Liver (tissue), 9 donors: ENCODE data around the gene SLC25A29. TPM values are rescaled to one million over a fixed set of nuclear protein-coding genes. Genes with fewer than 3 reads are reported as not detected.

Experiments used
- DNase-seq: peaks from one replicate; pipeline ENCODE4 v3.0.0-alpha.2; 2017; ENCODE audit warnings: low spot score
- H3K27ac ChIP-seq, 2 donors: one replicate each; pipeline ENCODE4 v1.7.0; 2013; ENCODE audit warnings: inconsistent platforms in 2 of 2, low read length in 2 of 2, control low read depth in 1 of 2, low read depth in 1 of 2, mild to moderate bottlenecking in 1 of 2
- H3K27me3 ChIP-seq, 4 donors: one replicate each; pipeline versions ENCODE4 v1.6.1 to v1.7.0; 2013; ENCODE audit warnings: low read length in 3 of 4, inconsistent platforms in 1 of 4, mild to moderate bottlenecking in 1 of 4, moderate library complexity in 1 of 4; ENCODE audit not compliant: control insufficient read depth in 4 of 4, insufficient read depth in 4 of 4
- H3K36me3 ChIP-seq, 4 donors: one replicate each; pipeline versions ENCODE4 v1.6.1 to v1.7.0; 2013; ENCODE audit warnings: low read length in 3 of 4, mild to moderate bottlenecking in 3 of 4, low read depth in 1 of 4, moderate library complexity in 1 of 4; ENCODE audit not compliant: control insufficient read depth in 4 of 4, insufficient read depth in 3 of 4
- H3K4me1 ChIP-seq, 4 donors: one replicate each; pipeline versions ENCODE4 v1.6.1 to v1.7.0; 2013; ENCODE audit warnings: low read length in 3 of 4, mild to moderate bottlenecking in 3 of 4, moderate library complexity in 1 of 4; ENCODE audit not compliant: control insufficient read depth in 4 of 4, insufficient read depth in 4 of 4
- H3K4me3 ChIP-seq, 3 donors: one replicate each; pipeline versions ENCODE4 v1.6.1 to v1.7.0; 2013; ENCODE audit warnings: low read length in 3 of 3, control low read depth in 1 of 3, low read depth in 1 of 3, mild to moderate bottlenecking in 1 of 3
- H3K9ac ChIP-seq, 2 donors: one replicate each; pipeline ENCODE4 v1.7.0; 2013; ENCODE audit warnings: low read length in 2 of 2, mild to moderate bottlenecking in 2 of 2, moderate library complexity in 2 of 2, control low read depth in 1 of 2, low read depth in 1 of 2
- H3K9me3 ChIP-seq, 4 donors: one replicate each; pipeline versions ENCODE4 v1.6.1 to v1.7.0; 2013; ENCODE audit warnings: low read length in 3 of 4; ENCODE audit not compliant: control insufficient read depth in 4 of 4
- CTCF ChIP-seq: fragments of 150-350 bp; IDR thresholded peaks from 2 replicates; pipeline ENCODE4 v1.5.1; 2017; ENCODE audit warnings: improper control_type of control experiment, low read depth, low read length; ENCODE audit not compliant: missing input control
- EGR1 ChIP-seq, 2 donors: IDR thresholded peaks; 2 replicates each; pipeline ENCODE4 v1.6.1; 2016 to 2018; ENCODE audit warnings: antibody characterized with exemption in 2 of 2, low read depth in 2 of 2
- FOXA1 ChIP-seq: IDR thresholded peaks from 2 replicates; pipeline ENCODE4 v1.6.1; 2016; ENCODE audit warnings: antibody characterized with exemption
- FOXA2 ChIP-seq: IDR thresholded peaks from 2 replicates; pipeline ENCODE4 v1.6.1; 2016; ENCODE audit warnings: antibody characterized with exemption
- GABPA ChIP-seq, 2 donors: IDR thresholded peaks in 1 of 2; conservative IDR thresholded peaks in 1 of 2; 2 replicates each; pipeline ENCODE4 v1.6.1; 2016; ENCODE audit warnings: antibody characterized with exemption in 2 of 2, mild to moderate bottlenecking in 1 of 2, moderate library complexity in 1 of 2
- HNF4A ChIP-seq, 2 donors: conservative IDR thresholded peaks; 2 replicates each; pipeline ENCODE4 v1.6.1; 2016; ENCODE audit warnings: antibody characterized with exemption in 2 of 2, mild to moderate bottlenecking in 2 of 2
- HNF4G ChIP-seq: IDR thresholded peaks from 2 replicates; pipeline ENCODE4 v1.6.1; 2016; ENCODE audit warnings: antibody characterized with exemption
- JUND ChIP-seq, 2 donors: IDR thresholded peaks; 2 replicates each; pipeline ENCODE4 v1.6.1; 2016; ENCODE audit warnings: antibody characterized with exemption in 2 of 2
- RAD21 ChIP-seq, 2 donors: IDR thresholded peaks; 2 replicates each; pipeline ENCODE4 v1.6.1; 2016; ENCODE audit warnings: antibody characterized with exemption in 2 of 2, mild to moderate bottlenecking in 2 of 2
- REST ChIP-seq: IDR thresholded peaks from 2 replicates; pipeline ENCODE4 v1.6.1; 2016; ENCODE audit warnings: antibody characterized with exemption, mild to moderate bottlenecking
- RXRA ChIP-seq, 2 donors: IDR thresholded peaks; 2 replicates each; pipeline ENCODE4 v1.6.1; 2017 to 2018; ENCODE audit warnings: antibody characterized with exemption in 2 of 2, mild to moderate bottlenecking in 1 of 2
- WGBS: extraction: QIAGEN DNeasy Blood & Tissue Kit; methylation state at CpG from one replicate; pipeline ENCODE4 v1.1.7; 2013; 5-methylcytosine and 5-hydroxymethylcytosine counted together
- polyA plus RNA-seq, 2 donors: library from polyadenylated mRNA; stranded (reverse) in 1 of 2; unstranded in 1 of 2; fragments of 200-250 nt in 1 of 2; fragments of >200 nt in 1 of 2; fragmentation: Nextera tagmentation in 1 of 2; extraction: Ambion mirVana in 1 of 2; gene quantifications; one replicate each; pipeline versions ENCODE4 v1.2.1 to v1.2.3, GENCODE V29; 2013 to 2015
- total RNA-seq, 2 donors: library from RNA; depleted of rRNA; stranded (reverse); fragments of >200 nt; gene quantifications; one replicate each; pipeline ENCODE4 v1.2.3, GENCODE V29; 2014
- donor health status: healthy.
- donor health status: healthy.
- donor health status: healthy.
- donor health status: healthy.
- donor health status: healthy.

The SLC25A29 gene
- total and polyA plus RNA-seq, 4 donors = 2.4 to 13.9 (median 8.9) TPM

- WGBS = 84% methylated on average over 12 of the region's 12 CpGs
- no peaks in the 10 kb centered on the region for H3K36me3 ChIP-seq
- H3K9ac ChIP-seq = no peak overlapping the region
- no peak for DNase-seq
- peak; percentile 53 to 65 for TF ChIP-seq RXRA (IDR thresholded peaks at IDR 0.05)
- peak; percentile 36 to 37 for TF ChIP-seq HNF4A (conservative IDR thresholded peaks at IDR 0.05)
- TF ChIP-seq FOXA1 = no peak
- TF ChIP-seq EGR1 (IDR thresholded peaks at IDR 0.05; ENCODE audit: low read depth in 2 of 2) = no peak
- TF ChIP-seq REST = no peak
- TF ChIP-seq FOXA2 = no peak
- H3K4me3 ChIP-seq = no peak overlapping the region
- H3K9me3 ChIP-seq = no peaks in the 10 kb centered on the region
- peaks cover 21 to 31% (median 27%) of the 10 kb centered on the region in 4 donors for H3K4me1 ChIP-seq
- H3K27me3 ChIP-seq = no peaks in the 10 kb centered on the region
- H3K27ac ChIP-seq = no peak overlapping the region
These were observed 14.1 kb upstream of the SLC25A29 start for GRCh38 chr14:100320157-100320856.

- peaks cover 21 to 31% (median 27%) of the 10 kb centered on the region in 4 donors for H3K4me1 ChIP-seq
- WGBS = 54% methylated on average over 40 of the region's 40 CpGs
- no peaks in the 10 kb centered on the region for H3K36me3 ChIP-seq
- H3K9ac ChIP-seq = no peak overlapping the region
- H3K9me3 ChIP-seq = no peaks in the 10 kb centered on the region
- no peak for TF ChIP-seq HNF4G
- no peak for TF ChIP-seq FOXA1
- TF ChIP-seq JUND (IDR thresholded peaks at IDR 0.05) = no peak
- peak; percentile 49 for TF ChIP-seq CTCF
- TF ChIP-seq GABPA (IDR thresholded peaks at IDR 0.05 in 1 of 2, conservative IDR thresholded peaks at IDR 0.05 in 1 of 2) = no peak
- TF ChIP-seq HNF4A (conservative IDR thresholded peaks at IDR 0.05) = no peak
- peak; percentile 50 to 65 for TF ChIP-seq RAD21 (IDR thresholded peaks at IDR 0.05)
- TF ChIP-seq REST = no peak
- no peak overlapping the region for H3K27ac ChIP-seq
- no peaks in the 10 kb centered on the region for H3K27me3 ChIP-seq
- DNase-seq = peak; percentile 64
- peak overlapping the region in 1 of 3 donors; percentile 26 for H3K4me3 ChIP-seq
These were observed 11.9 kb upstream of the SLC25A29 start for GRCh38 chr14:100317912-100318808.
